Colonic mucosa (tissue), 4 donors: ENCODE results near the gene SETBP1. TPM values are rescaled to one million over a fixed set of nuclear protein-coding genes. Genes with fewer than 3 reads are reported as not detected.

ENCODE experiments used
- DNase-seq: peaks from one replicate; pipeline ENCODE4 v3.0.0-alpha.2; 2020
- H3K27ac ChIP-seq: fragments of 200-600 bp; one replicate; pipeline ENCODE4 v1.8.0; 2021
- H3K27me3 ChIP-seq: fragments of 200-600 bp; one replicate; pipeline ENCODE4 v1.8.0; 2021
- H3K36me3 ChIP-seq: fragments of 200-600 bp; one replicate; pipeline ENCODE4 v1.8.0; 2021
- H3K4me1 ChIP-seq: fragments of 200-600 bp; one replicate; pipeline ENCODE4 v1.8.0; 2021; ENCODE audit warnings: mild to moderate bottlenecking
- H3K4me3 ChIP-seq: fragments of 200-600 bp; one replicate; pipeline ENCODE4 v1.8.0; 2021
- H3K9ac ChIP-seq, 2 donors: one replicate each; pipeline ENCODE4 v1.7.0; 2013; ENCODE audit warnings: control low read depth in 2 of 2, low read depth in 2 of 2, low read length in 2 of 2
- H3K9me3 ChIP-seq: fragments of 200-600 bp; one replicate; pipeline ENCODE4 v1.8.0; 2021
- CTCF ChIP-seq: fragments of 200-600 bp; IDR thresholded peaks from one replicate; pipeline ENCODE4 v1.8.0; 2022; ENCODE audit warnings: antibody characterized with exemption, mild to moderate bottlenecking
- intact Hi-C: fragments of 100-400 bp; cut with DNase I; formaldehyde crosslinking; loops from one replicate; pipeline ENCODE4 v1.14.1; 2022
- total RNA-seq, 2 donors: library from RNA; stranded (reverse); fragmentation: NEBNext Ultra II Directional in 1 of 2; extraction: Animal tissue kit (Norgen Biotek cat#: 25700) in 1 of 2; gene quantifications; one replicate each; pipeline ENCODE4 v1.2.1, GENCODE V29; 2021
- donor health status: healthy.
- donor health status: DM: no; HTN: no; CAD: no.
- donor health status: DM: no; HTN: no; CAD: no.

SETBP1 gene
- total RNA-seq, 2 donors from 2014 or later = 9.6 to 11.8 TPM

- H3K9me3 ChIP-seq = no peaks in the 10 kb centered on the region
- H3K36me3 ChIP-seq = no peaks in the 10 kb centered on the region
- H3K9ac ChIP-seq = no peak overlapping the region
- H3K27ac ChIP-seq = no peak overlapping the region
- TF ChIP-seq CTCF = no peak
- no peaks in the 10 kb centered on the region for H3K27me3 ChIP-seq
- intact Hi-C loops = no loop called here
- H3K4me1 ChIP-seq = no peaks in the 10 kb centered on the region
- H3K4me3 ChIP-seq = no peak overlapping the region
- DNase-seq = no peak
These were observed 101.9 kb downstream of the SETBP1 start for GRCh38 chr18:44782617-44783016.

GRCh38 chr18:44783371-44783770, 102.7 kb downstream of the SETBP1 start:
- Histone ChIP-seq H3K9ac (no peak overlapping the region), H3K27me3 (no peaks in the 10 kb centered on the region), H3K9me3 (no peaks in the 10 kb centered on the region), H3K36me3 (no peaks in the 10 kb centered on the region), H3K4me3 (no peak overlapping the region), H3K27ac (no peak overlapping the region), H3K4me1 (no peaks in the 10 kb centered on the region)
- no peak for TF ChIP-seq CTCF
- intact Hi-C loops = no loop called here
- no peak for DNase-seq

GRCh38 chr18:44786257-44786656, 105.6 kb downstream of the SETBP1 start:
- Histone ChIP-seq H3K4me1 (no peaks in the 10 kb centered on the region), H3K9me3 (no peaks in the 10 kb centered on the region), H3K27ac (no peak overlapping the region), H3K9ac (no peak overlapping the region), H3K4me3 (no peak overlapping the region), H3K27me3 (no peaks in the 10 kb centered on the region), H3K36me3 (no peaks in the 10 kb centered on the region)
- intact Hi-C loops = no loop called here
- DNase-seq = no peak
- TF ChIP-seq CTCF = no peak

- Histone ChIP-seq H3K4me3 (no peak overlapping the region), H3K27me3 (no peaks in the 10 kb centered on the region), H3K4me1 (no peaks in the 10 kb centered on the region), H3K27ac (no peak overlapping the region), H3K9me3 (no peaks in the 10 kb centered on the region), H3K9ac (no peak overlapping the region), H3K36me3 (no peaks in the 10 kb centered on the region)
- no peak for TF ChIP-seq CTCF
- intact Hi-C loops = no loop called here
- no peak for DNase-seq
These were observed 106.0 kb downstream of the SETBP1 start for GRCh38 chr18:44786688-44787087.

- Histone ChIP-seq H3K9me3 (no peaks in the 10 kb centered on the region), H3K27me3 (no peaks in the 10 kb centered on the region), H3K36me3 (no peaks in the 10 kb centered on the region), H3K4me1 (no peaks in the 10 kb centered on the region), H3K27ac (no peak overlapping the region), H3K9ac (no peak overlapping the region), H3K4me3 (no peak overlapping the region)
- intact Hi-C loops = no loop called here
- no peak for TF ChIP-seq CTCF
- no peak for DNase-seq
These were observed 107.6 kb downstream of the SETBP1 start for GRCh38 chr18:44788334-44788733.

- intact Hi-C loops = no loop called here
- H3K4me1 ChIP-seq = no peaks in the 10 kb centered on the region
- no peak for TF ChIP-seq CTCF
These were observed 109.0 kb downstream of the SETBP1 start for GRCh38 chr18:44789710-44790109.

More at GRCh38 chr18:44789710-44790109, 109.0 kb downstream of the SETBP1 start:
- no peak overlapping the region for H3K27ac ChIP-seq
- H3K27me3 ChIP-seq = no peaks in the 10 kb centered on the region
- H3K9me3 ChIP-seq = no peaks in the 10 kb centered on the region
- H3K36me3 ChIP-seq = no peaks in the 10 kb centered on the region
- no peak overlapping the region for H3K9ac ChIP-seq
- no peak for DNase-seq
- no peak overlapping the region for H3K4me3 ChIP-seq
